Kidney (tissue), 14 donors: ENCODE results near the gene C1orf74. TPM values are rescaled to one million over a fixed set of nuclear protein-coding genes. Genes with fewer than 3 reads are reported as not detected.
A peak's percentile ranks its signal among the peaks of the same experiment; 100 is the strongest.

Experiments used
- DNase-seq, 5 donors: peaks; one replicate each; pipeline ENCODE4 v3.0.0-alpha.2; 2013 to 2020
- FAIRE-seq: peaks from 2 replicates; lab custom pipeline; 2012; peaks lifted over from hg19 to GRCh38; lab: Jason Lieb, UNC
- H3K27ac ChIP-seq, 2 donors: one replicate each; pipeline ENCODE4 v1.7.0; 2013; ENCODE audit warnings: low read depth in 2 of 2, low read length in 2 of 2, inconsistent platforms in 1 of 2
- H3K27me3 ChIP-seq: one replicate; pipeline ENCODE4 v1.7.1; 2013; ENCODE audit warnings: low read length, inconsistent platforms; ENCODE audit not compliant: control insufficient read depth, insufficient read depth
- H3K36me3 ChIP-seq, 3 donors: one replicate each; pipeline versions ENCODE4 v1.7.0 to v1.7.1; 2013; ENCODE audit warnings: low read length in 3 of 3, control low read depth in 1 of 3, inconsistent platforms in 1 of 3; ENCODE audit not compliant: insufficient read depth in 3 of 3, control insufficient read depth in 2 of 3
- H3K4me1 ChIP-seq, 3 donors: one replicate each; pipeline versions ENCODE4 v1.7.0 to v1.7.1; 2013; ENCODE audit warnings: low read length in 3 of 3, inconsistent platforms in 1 of 3, low read depth in 1 of 3; ENCODE audit not compliant: control insufficient read depth in 2 of 3, insufficient read depth in 2 of 3
- H3K4me3 ChIP-seq, 3 donors: one replicate each; pipeline versions ENCODE4 v1.7.0 to v1.8.1; 2013; ENCODE audit warnings: low read length in 3 of 3, control low read depth in 1 of 3, inconsistent platforms in 1 of 3
- H3K9ac ChIP-seq, 3 donors: one replicate each; pipeline versions ENCODE4 v1.7.0 to v1.7.1; 2013; ENCODE audit warnings: low read length in 3 of 3, control low read depth in 1 of 3, inconsistent platforms in 1 of 3
- H3K9me3 ChIP-seq, 3 donors: one replicate each; pipeline versions ENCODE4 v1.7.0 to v1.7.1; 2013; ENCODE audit warnings: low read length in 3 of 3, control low read depth in 1 of 3, inconsistent platforms in 1 of 3; ENCODE audit not compliant: control insufficient read depth in 2 of 3, insufficient read depth in 1 of 3
- CTCF ChIP-seq: IDR thresholded peaks from 3 replicates; pipeline ENCODE4 v1.5.1; 2012; ENCODE audit warnings: mild to moderate bottlenecking, moderate library complexity, borderline replicate concordance; ENCODE audit not compliant: insufficient read depth; ENCODE audit errors: extremely low read depth
- intact Hi-C: fragments of 100-400 bp; cut with DNase I; formaldehyde crosslinking; loops from one replicate; pipeline ENCODE4 v1.11.1; 2022
- polyA plus RNA-seq: library from polyadenylated mRNA; stranded (reverse); fragments of 350-450 nt; fragmentation: Illumina TruSeq; extraction: RNeasy Lipid Tissue Mini Kit (QIAGEN cat#74804); gene quantifications from one replicate; pipeline ENCODE4 v1.2.3, GENCODE V29; 2014; ENCODE audit warnings: low read depth, low replicate concordance; ENCODE audit not compliant: insufficient read depth
- total RNA-seq: library from RNA; stranded (reverse); fragmentation: NEBNext Ultra II Directional; extraction: Animal tissue kit (Norgen Biotek cat#: 25700); gene quantifications from one replicate; pipeline ENCODE4 v1.2.1, GENCODE V29; 2021
- donor health status: control.
- donor health status: control.
- donor health status: control.
- donor health status: control.
- donor health status: control.
- donor health status: DM: yes; HTN: yes; CAD: no.
- donor health status: Normal renal cell carcinoma (clear cell type).

Gene C1orf74
- total and polyA plus RNA-seq, 2 donors from 2014 or later, result 2.5 TPM

GRCh38 chr1:209746451-209747165 lies 37.8 kb downstream of the C1orf74 start:
- H3K9ac ChIP-seq, result no peak overlapping the region
- H3K4me1 ChIP-seq, result peaks cover 0 to 19% (median 17%) of the 10 kb centered on the region in 3 donors
- no peak for TF ChIP-seq CTCF
- H3K27me3 ChIP-seq, result no peaks in the 10 kb centered on the region
- H3K27ac ChIP-seq, result no peak overlapping the region
- no peaks in the 10 kb centered on the region for H3K36me3 ChIP-seq
- intact Hi-C loops, result no loop called here
- no peak overlapping the region for H3K4me3 ChIP-seq
- H3K9me3 ChIP-seq, result no peaks in the 10 kb centered on the region
- FAIRE-seq (peak; percentile 11), DNase-seq (no peak)

GRCh38 chr1:209743145-209743482 lies 41.2 kb downstream of the C1orf74 start:
- Histone ChIP-seq H3K4me1 (peaks cover 0 to 19% (median 17%) of the 10 kb centered on the region in 3 donors), H3K27me3 (no peaks in the 10 kb centered on the region), H3K36me3 (no peaks in the 10 kb centered on the region), H3K27ac (peak overlapping the region in 1 of 2 donors; percentile 51), H3K9me3 (no peaks in the 10 kb centered on the region), H3K9ac (no peak overlapping the region), H3K4me3 (no peak overlapping the region)
- intact Hi-C loops, result no loop called here
- no peak for FAIRE-seq
- peak in 1 of 5 donors; percentile 61 for DNase-seq
- TF ChIP-seq CTCF, result no peak

GRCh38 chr1:209742409-209743144 lies 41.8 kb downstream of the C1orf74 start:
- DNase-seq (no peak), FAIRE-seq (no peak)
- no peaks in the 10 kb centered on the region for H3K9me3 ChIP-seq
- peak overlapping the region in 1 of 3 donors; percentile 3 for H3K9ac ChIP-seq
- H3K4me3 ChIP-seq, result peak overlapping the region in 2 of 3 donors; percentile 49 to 50
- H3K27me3 ChIP-seq, result no peaks in the 10 kb centered on the region
- intact Hi-C loops, result no loop called here
- no peaks in the 10 kb centered on the region for H3K36me3 ChIP-seq
- peak overlapping the region; percentile 37 to 51 for H3K27ac ChIP-seq
- TF ChIP-seq CTCF, result no peak
- H3K4me1 ChIP-seq, result peaks cover 0 to 17% (median 15%) of the 10 kb centered on the region in 3 donors
